ENCODE measurements around the gene THAP4. TPM values are rescaled to one million over a fixed set of nuclear protein-coding genes. Genes with fewer than 3 reads are reported as not detected.

Gene THAP4
- total and polyA plus RNA-seq, 5 donors: 74.2 to 126 (median 94.2) TPM

DNA sequence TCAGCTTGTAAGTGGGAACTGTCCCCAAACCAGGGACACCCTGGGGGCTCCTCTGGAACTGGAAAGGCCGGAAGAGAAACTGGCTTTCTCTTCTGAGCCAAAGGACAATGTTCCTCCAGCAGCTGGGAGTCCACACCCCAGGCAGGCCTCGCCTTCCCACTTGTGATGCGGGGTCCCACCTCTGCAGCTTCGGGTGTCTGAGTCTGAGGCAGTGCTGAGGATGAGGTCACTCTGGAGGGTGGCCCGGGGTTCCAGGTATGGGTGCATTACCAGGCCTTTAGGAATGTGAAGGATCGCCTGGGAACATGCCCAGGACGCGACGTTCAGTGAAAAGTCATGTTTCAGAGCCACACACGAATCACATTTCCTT, 96.6 kb downstream of the THAP4 start:
- intact Hi-C loops (cut with DNase I): no loop called here
- Histone ChIP-seq H3K27me3 (ENCODE audit: control insufficient read depth, insufficient read depth) (no peaks in the 10 kb centered on the region), H3K4me3 (ENCODE audit: low read length) (no peak overlapping the region)

DNA sequence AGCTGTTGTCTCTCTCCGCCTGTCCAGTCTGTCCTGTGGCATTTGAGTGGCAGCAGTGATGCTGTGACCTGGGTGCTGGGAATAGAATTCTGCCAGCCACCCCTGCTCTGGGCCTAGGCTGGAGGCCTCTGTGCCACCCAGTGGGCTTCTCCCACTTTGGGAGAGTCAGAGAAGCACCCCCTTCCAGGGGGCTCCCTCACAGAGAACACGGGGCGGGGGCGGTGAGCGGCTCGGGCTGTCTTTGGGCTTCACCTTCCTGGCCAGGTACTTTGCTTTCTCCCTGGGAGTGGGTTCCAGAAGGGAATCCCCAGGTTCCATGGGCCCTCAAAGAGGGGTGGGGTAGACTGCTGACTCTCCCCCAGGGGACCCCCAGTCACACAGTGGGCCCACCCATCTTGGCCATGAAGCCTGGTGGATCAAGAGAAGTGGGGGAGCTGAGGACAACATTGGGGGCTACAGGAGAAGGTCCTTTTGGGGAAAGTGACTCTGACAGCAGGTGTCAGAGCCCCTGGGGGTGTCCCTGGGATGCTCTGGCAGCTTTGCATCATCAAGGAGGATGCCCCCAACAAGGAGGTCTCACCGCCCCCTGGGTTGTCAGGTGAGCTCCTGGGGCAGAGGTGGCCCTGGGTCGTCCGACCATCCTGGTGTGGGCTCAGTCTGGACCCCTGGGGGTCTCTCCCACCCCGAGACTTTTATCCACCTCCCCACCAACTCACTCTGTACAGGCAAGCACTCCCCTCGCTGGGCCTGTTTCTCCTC, 97.2 kb downstream of the THAP4 start:
- Histone ChIP-seq H3K27me3 (ENCODE audit: control insufficient read depth, insufficient read depth) (no peaks in the 10 kb centered on the region), H3K27ac (ENCODE audit: low read length) (no peak overlapping the region), H3K4me3 (ENCODE audit: low read length) (no peak overlapping the region), H3K9me3 (ENCODE audit: control insufficient read depth, low read length) (no peaks in the 10 kb centered on the region), H3K4me1 (ENCODE audit: control insufficient read depth, insufficient read depth, low read length) (peaks cover 6% of the 10 kb centered on the region)
- no peak for ATAC-seq
- WGBS: 97% methylated on average over 11 of the region's 11 CpGs
- DNase-seq: no peak
- intact Hi-C loops (cut with DNase I): no loop called here

More for the DNA sequence above, 96.6 kb downstream of the THAP4 start:
- Histone ChIP-seq H3K27ac (ENCODE audit: low read length) (no peak overlapping the region), H3K4me1 (ENCODE audit: control insufficient read depth, insufficient read depth, low read length) (peaks cover 6% of the 10 kb centered on the region), H3K9me3 (ENCODE audit: control insufficient read depth, low read length) (no peaks in the 10 kb centered on the region)
- DNase-seq: peak in 1 of 3 donors; percentile 58
- ATAC-seq: peak in 1 of 2 donors; percentile 4
- 46% methylated on average over 10 of the region's 10 CpGs for WGBS

DNA sequence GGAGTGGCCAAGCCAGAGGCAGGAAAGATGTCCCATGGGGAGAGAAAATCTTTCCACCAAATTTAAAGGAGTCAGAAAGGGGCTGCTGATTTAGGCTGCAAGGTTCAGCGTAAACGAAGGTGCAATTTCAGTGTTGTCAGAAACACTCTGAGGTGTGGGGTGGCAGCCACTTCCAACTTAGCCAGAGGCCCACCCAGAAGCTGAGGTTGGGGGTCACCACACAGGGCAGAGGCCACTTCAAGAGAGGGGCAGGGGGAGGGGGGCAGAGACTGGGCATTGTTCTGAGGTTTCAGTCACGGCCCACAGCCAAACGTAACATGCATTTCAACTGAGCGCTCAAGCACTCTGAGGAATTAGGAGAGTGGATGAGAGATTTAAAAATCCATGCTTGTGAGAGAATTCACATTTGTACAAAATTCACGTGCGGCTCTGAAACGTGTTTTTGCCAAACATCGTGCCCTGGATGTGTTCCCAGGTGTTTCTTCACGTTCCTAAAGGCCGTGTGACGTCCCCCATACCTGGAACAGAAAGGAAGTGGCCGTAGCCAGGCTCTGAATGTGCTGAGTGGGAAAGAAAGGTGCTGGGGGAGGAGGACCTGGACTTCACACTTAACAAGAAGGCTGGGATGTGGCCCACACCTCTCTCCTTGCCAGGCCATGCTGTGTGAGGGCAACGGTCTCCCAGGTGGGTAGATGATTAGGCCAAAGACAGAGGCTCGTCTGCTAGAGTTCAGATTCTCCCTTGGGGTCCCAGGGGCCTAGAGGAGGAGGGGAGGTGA, 97.9 kb downstream of the THAP4 start:
- no peaks in the 10 kb centered on the region for H3K9me3 ChIP-seq (ENCODE audit: control insufficient read depth, low read length)
- ATAC-seq (no peak), DNase-seq (no peak)
- 86% methylated on average over 15 of the region's 15 CpGs for WGBS
- peaks cover 6% of the 10 kb centered on the region for H3K4me1 ChIP-seq (ENCODE audit: control insufficient read depth, insufficient read depth, low read length)
- intact Hi-C loops (cut with DNase I): no loop called here
- no peak overlapping the region for H3K4me3 ChIP-seq (ENCODE audit: low read length)
- H3K27ac ChIP-seq (ENCODE audit: low read length): no peak overlapping the region
- no peaks in the 10 kb centered on the region for H3K27me3 ChIP-seq (ENCODE audit: control insufficient read depth, insufficient read depth)

DNA sequence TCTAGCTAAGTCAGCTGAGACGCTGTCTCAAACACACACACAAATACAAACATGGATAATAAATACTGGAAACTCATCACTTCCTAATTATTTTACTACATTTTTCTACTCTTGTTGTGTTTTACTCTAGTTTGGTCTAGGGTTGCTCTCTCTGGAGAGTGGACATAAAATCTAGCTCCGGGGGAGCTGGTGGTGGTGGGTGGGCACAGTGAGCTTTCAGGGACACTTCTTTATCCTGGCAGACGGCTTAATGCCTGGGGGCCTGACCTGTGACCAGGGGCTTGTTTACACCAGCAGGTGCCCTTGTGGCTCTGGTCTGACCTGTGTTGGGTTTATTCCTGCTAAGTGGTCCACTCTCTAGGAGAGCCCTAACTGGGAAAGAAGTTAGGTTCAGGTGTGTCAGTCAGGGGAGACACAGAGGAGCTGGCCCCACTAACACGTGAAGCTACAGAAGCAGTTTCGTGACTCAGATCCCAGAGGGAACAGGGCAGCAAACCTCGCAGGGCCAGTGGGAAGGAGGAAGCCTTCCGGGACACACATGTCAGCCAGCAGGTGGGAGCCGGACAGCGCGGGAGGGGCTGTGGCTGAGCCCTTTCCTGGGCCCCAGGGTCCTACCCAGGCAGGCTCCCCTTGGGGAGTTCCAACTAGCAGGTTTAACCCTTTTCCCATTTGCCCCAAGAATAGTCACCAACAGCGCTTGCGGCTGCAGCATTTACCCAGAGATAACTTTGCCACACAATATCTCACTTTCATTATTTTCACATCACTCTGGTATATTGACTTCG, 100.9 kb downstream of the THAP4 start:
- intact Hi-C loops (cut with DNase I): no loop called here
- WGBS: 63% methylated on average over 13 of the region's 13 CpGs

DNA sequence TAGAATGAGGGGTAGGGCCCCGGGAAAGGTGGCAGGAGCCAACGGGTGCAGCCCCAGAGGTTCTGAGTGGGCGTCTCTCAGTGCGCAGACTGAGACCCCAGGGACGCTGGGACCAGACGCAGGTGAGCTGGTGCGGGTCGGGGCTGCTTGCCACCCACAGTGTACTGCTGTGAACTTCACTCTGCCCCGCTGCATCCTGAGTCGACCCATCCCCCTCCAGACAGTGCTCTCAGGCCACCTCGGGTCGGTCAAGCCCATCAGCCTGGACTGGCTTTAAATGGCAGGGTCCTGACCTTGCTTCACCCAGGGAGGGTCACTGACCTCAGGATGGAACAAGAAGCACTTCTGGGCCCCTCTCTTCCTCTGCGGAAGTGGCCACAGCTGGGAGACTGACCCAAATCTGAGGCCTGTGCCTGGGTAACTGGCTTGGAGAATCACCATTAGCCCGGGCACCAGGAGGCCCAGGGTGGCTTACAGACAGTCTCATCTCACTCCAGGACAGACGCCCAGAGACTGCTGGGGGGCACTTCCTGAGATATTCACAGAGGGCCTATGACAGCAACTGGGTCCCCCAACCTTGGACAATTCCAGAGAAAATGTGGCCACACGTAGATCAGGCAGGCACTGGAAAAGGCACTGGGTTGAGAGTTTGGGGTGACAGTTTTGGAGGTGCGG, 102.1 kb downstream of the THAP4 start:
- Histone ChIP-seq H3K27me3 (ENCODE audit: control insufficient read depth, insufficient read depth) (no peaks in the 10 kb centered on the region), H3K4me1 (ENCODE audit: control insufficient read depth, insufficient read depth, low read length) (no peaks in the 10 kb centered on the region), H3K9me3 (ENCODE audit: control insufficient read depth, low read length) (no peaks in the 10 kb centered on the region), H3K4me3 (ENCODE audit: low read length) (no peak overlapping the region), H3K27ac (ENCODE audit: low read length) (no peak overlapping the region)
- DNase-seq: no peak
- intact Hi-C loops (cut with DNase I): no loop called here
- 75% methylated on average over 17 of the region's 17 CpGs for WGBS
- peak in 1 of 2 donors; percentile 18 for ATAC-seq

More for the DNA sequence above, 100.9 kb downstream of the THAP4 start:
- no peak overlapping the region for H3K4me3 ChIP-seq (ENCODE audit: low read length)
- no peaks in the 10 kb centered on the region for H3K9me3 ChIP-seq (ENCODE audit: control insufficient read depth, low read length)
- ATAC-seq: no peak
- no peak overlapping the region for H3K27ac ChIP-seq (ENCODE audit: low read length)
- peaks cover 2% of the 10 kb centered on the region for H3K4me1 ChIP-seq (ENCODE audit: control insufficient read depth, insufficient read depth, low read length)
- no peaks in the 10 kb centered on the region for H3K27me3 ChIP-seq (ENCODE audit: control insufficient read depth, insufficient read depth)
- no peak for DNase-seq

Other genes starting within 250 kb of the THAP4 start
- gene STK25, start 128.6 kb downstream of the THAP4 start, total RNA-seq: 100 to 1,000 TPM in 1 of 4 donors, 10 to 100 TPM in 3; 84.7 to 112 (median 95.3) TPM
- 116 TPM for gene STK25, start 128.6 kb downstream of the THAP4 start, polyA plus RNA-seq
- gene BOK, start 78.4 kb downstream of the THAP4 start, total RNA-seq: 10 to 100 TPM in 1 of 4 donors, 1 to 10 TPM in 3; 2.8 to 15.0 (median 3.9) TPM
- 3.5 TPM for gene BOK, start 78.4 kb downstream of the THAP4 start, polyA plus RNA-seq
- 10 to 100 TPM; 46.5 to 53.8 (median 47.5) TPM for gene ATG4B, start 535 bp upstream of the THAP4 start, total RNA-seq
- 40.3 TPM for gene ATG4B, start 535 bp upstream of the THAP4 start, polyA plus RNA-seq
- gene DTYMK, start 49.7 kb upstream of the THAP4 start, total RNA-seq: 10 to 100 TPM in 1 of 4 donors, 1 to 10 TPM in 3; 7.3 to 11.4 (median 9.1) TPM
- 10.9 TPM for gene DTYMK, start 49.7 kb upstream of the THAP4 start, polyA plus RNA-seq
- gene ING5, start 64.9 kb upstream of the THAP4 start, total RNA-seq: 10 to 100 TPM; 20.8 to 21.7 (median 21.0) TPM
- gene ING5, start 64.9 kb upstream of the THAP4 start, polyA plus RNA-seq: 25.6 TPM
- gene D2HGDH, start 97.5 kb upstream of the THAP4 start, total RNA-seq: 10 to 100 TPM; 16.1 to 22.3 (median 18.3) TPM
- 16.0 TPM for gene D2HGDH, start 97.5 kb upstream of the THAP4 start, polyA plus RNA-seq
- under 1 TPM in 2 of 4 donors, not detected in 2; 0.23 to 0.29 TPM for gene GAL3ST2, start 139.7 kb upstream of the THAP4 start, total RNA-seq
- gene GAL3ST2, start 139.7 kb upstream of the THAP4 start, polyA plus RNA-seq: 0.09 TPM
- gene NEU4, start 172.0 kb upstream of the THAP4 start, total RNA-seq: 1 to 10 TPM in 1 of 4 donors, under 1 TPM in 2, not detected in 1; 0.17 to 1.4 (median 0.84) TPM
- 0.68 TPM for gene NEU4, start 172.0 kb upstream of the THAP4 start, polyA plus RNA-seq
- gene PDCD1, start 221.7 kb upstream of the THAP4 start, total RNA-seq: 1 to 10 TPM; 5.2 to 6.8 (median 5.4) TPM
- gene PDCD1, start 221.7 kb upstream of the THAP4 start, polyA plus RNA-seq: 7.4 TPM
- gene RTP5, start 232.6 kb upstream of the THAP4 start, total RNA-seq: not detected
- 0.05 TPM for gene RTP5, start 232.6 kb upstream of the THAP4 start, polyA plus RNA-seq

Data from right cardiac atrium (tissue), 5 donors.